GM13976 (cell line): ENCODE data around the gene TGIF1.

Source experiments
- DNase-seq: peaks from one replicate; pipeline ENCODE4 v3.0.0; 2012; ENCODE audit warnings: low spot score
- in situ Hi-C: fragments of 300-500 bp; cut with MboI; formaldehyde crosslinking; loops from one replicate; pipeline ENCODE4 v1.12.0; 2022; ENCODE audit warnings: low sequenced_read_pairs, mixed read lengths, inconsistent platforms; ENCODE audit not compliant: unreplicated experiment
- TF ChIP-seq, protein P1 (sequence below): IDR thresholded peaks from 2 replicates; pipeline ENCODE4 v1.5.1; 2012; ENCODE audit warnings: borderline replicate concordance, mild to moderate bottlenecking; ENCODE audit not compliant: insufficient read depth; ENCODE audit errors: extremely low read depth, missing control alignments, control extremely low read depth

The TGIF1 gene

DNA sequence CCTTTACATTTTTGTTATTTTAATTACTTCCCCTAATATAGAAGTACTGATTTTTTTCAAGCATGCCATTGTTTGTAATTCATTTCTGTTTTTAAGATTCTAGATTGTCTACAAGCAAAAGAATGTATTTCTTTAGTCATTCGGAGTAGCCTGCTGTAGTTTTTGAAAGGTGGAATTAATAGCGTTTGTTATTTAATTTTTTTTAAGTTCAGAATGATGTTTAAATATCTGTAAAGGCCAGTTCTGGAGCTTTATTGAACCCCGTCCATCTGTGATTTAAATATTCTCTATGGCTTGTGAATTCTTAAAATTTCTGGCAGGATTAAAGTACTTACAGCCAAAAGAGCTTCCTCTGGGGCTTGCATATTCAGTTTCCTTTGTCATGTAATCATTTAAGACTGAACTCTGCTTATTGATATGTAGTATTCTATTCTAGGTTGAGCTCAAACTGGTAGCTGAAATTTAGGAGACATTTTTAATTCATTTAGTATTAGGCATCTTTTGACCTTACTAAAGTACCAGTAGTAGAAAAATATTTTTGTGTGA lies 5.2 kb downstream of the TGIF1 start:
- in situ Hi-C loops: loop anchor here (10.0 kb wide), 1 partner anchor 140 kb away; no protein-coding TSS in a partner anchor
- DNase-seq: no peak
- TF ChIP-seq, protein P1, sequence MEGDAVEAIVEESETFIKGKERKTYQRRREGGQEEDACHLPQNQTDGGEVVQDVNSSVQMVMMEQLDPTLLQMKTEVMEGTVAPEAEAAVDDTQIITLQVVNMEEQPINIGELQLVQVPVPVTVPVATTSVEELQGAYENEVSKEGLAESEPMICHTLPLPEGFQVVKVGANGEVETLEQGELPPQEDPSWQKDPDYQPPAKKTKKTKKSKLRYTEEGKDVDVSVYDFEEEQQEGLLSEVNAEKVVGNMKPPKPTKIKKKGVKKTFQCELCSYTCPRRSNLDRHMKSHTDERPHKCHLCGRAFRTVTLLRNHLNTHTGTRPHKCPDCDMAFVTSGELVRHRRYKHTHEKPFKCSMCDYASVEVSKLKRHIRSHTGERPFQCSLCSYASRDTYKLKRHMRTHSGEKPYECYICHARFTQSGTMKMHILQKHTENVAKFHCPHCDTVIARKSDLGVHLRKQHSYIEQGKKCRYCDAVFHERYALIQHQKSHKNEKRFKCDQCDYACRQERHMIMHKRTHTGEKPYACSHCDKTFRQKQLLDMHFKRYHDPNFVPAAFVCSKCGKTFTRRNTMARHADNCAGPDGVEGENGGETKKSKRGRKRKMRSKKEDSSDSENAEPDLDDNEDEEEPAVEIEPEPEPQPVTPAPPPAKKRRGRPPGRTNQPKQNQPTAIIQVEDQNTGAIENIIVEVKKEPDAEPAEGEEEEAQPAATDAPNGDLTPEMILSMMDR: no peak

DNA sequence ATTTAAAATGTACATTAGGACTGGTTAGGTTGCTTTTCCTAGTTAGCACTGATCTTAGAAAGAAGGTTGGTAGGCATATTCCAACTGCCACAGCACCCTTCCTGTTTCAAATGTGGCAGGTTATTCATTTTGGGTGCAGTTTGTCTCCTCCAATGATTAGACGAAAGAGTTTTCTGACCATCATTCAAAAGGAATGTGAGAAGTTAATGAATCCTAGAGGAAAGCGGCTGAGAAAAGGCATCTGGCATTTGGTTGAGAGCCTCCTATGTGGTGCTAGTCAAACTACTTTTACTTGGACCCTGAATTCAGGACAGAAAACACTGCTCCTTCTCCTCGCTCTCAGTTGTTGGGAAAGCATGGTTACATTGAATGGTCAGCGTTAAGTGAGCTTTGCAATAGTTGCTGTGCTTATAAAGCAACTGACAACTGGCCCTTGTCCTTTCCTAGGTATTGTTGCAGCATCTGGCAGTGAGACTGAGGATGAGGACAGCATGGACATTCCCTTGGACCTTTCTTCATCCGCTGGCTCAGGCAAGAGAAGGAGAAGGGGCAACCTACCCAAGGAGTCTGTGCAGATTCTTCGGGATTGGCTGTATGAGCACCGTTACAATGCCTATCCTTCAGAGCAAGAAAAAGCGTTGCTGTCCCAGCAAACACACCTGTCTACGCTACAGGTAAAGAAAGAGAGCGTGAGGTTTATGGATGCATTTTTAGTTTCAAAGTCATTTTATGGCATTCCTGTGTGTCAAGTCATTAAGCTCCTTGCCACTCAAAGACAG lies 6.1 kb downstream of the TGIF1 start:
- no peak for DNase-seq
- TF ChIP-seq, protein P1: no peak
- in situ Hi-C loops: loop anchor here (10.0 kb wide), 1 partner anchor 139 kb away; no protein-coding TSS in a partner anchor

DNA sequence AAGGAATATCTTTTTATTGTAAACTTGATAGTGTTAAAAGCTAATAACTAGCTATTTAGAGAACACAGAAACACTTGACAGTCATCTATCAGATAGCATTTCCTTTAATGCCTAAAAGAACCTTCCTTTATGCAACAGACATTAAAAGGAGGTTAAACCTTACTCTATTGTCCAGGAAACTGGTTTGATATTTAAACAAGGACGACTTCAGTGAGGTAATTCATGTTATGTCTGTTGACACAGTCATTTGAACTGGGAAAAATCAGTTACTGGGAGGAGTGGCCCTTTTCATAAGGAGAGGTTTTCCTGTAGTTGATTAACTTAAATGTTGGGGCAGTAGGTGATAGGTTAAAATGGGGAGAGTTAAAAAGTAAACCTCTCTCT lies 6.7 kb downstream of the TGIF1 start:
- in situ Hi-C loops: loop anchor here (10.0 kb wide), 1 partner anchor 138 kb away; no protein-coding TSS in a partner anchor
- no peak for DNase-seq
- TF ChIP-seq, protein P1: no peak

DNA sequence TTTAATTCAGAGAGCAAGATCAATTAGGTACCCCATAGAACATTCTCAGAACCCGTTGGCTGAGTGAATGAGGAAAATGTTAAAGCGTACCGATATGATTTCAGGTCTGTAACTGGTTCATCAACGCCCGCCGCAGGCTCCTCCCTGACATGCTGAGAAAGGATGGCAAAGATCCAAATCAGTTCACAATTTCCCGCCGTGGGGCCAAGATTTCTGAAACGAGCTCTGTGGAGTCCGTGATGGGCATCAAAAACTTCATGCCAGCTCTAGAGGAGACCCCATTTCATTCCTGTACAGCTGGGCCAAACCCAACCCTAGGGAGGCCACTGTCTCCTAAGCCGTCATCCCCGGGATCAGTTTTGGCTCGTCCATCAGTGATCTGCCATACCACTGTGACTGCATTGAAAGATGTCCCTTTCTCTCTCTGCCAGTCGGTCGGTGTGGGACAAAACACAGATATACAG lies 7.3 kb downstream of the TGIF1 start:
- no peak for DNase-seq
- TF ChIP-seq, protein P1: no peak
- in situ Hi-C loops: loop anchor here (10.0 kb wide), 1 partner anchor 138 kb away; no protein-coding TSS in a partner anchor

DNA sequence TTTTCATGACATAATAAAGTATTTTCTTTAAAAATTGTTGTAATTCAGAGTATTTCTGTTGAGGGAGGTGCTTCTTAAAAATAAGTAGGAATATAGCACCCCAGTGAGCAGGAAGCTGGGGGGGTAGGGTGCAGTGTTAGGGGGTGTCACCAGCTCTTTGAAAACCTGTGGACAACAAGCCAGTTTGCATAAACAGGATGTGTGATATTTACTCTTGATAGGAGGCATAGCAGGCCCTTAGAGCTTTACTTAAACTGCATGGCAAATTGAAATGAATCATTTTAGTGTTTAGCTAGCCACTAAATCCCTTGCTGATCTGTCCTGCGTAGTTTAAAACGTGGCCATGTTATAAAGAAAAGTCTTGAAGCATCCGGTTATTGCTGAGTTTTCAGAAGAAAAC lies 8.4 kb downstream of the TGIF1 start:
- TF ChIP-seq, protein P1: no peak
- in situ Hi-C loops: loop anchor here (10.0 kb wide), 1 partner anchor 136 kb away; no protein-coding TSS in a partner anchor
- no peak for DNase-seq

DNA sequence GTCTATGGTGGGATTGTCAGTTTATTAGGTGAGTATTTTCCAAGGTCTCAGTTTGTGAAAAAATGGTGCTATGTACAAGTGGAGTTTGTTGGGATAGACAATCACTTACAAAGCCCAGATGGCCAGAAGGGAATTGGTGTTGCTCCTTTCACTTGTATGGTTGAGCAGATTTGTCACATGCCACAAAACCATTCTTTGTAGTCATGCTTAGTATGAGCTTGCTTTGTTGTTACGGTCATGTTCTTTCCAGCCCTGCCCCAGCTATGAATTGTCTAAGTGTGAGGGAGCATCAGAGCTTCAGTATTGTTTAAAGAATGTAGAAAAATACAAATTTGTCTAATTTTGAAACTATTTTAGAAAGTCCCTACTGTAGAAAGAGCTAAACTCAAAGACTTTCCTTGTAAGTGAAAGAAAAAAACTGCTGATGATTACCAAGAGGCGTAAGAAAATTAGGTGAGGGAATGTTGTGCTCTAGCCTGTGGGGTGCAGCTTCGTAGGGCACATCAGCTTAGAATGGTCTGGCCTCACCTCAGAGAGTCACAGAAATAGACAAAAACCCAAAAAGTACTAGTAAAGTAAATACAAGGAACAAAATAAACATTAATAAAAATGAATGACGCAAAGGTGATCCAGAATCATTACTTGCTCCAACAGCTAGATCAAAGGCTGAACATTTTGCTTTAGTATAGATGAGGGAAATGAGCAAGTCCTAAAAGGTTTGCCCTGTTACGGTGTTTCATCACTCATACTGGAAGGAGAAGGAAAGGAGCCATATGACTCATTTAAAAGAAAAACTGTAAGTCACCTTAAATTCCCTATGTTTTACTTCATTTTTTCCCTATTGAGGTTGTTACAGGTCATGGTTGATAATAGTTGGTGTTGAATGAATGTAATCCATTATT lies 9.2 kb downstream of the TGIF1 start:
- in situ Hi-C loops: loop anchor here (10.0 kb wide), 1 partner anchor 136 kb away; no protein-coding TSS in a partner anchor
- no peak for DNase-seq
- TF ChIP-seq, protein P1: no peak
